Activated CD4-positive, alpha-beta T cell treated with anti-CD3 and anti-CD28 coated beads, Interleukin-2, amount 10 ng/mL, durations not matched to agents 24 days and 14 days (primary cell): ENCODE results near the gene ACTR2. TPM values are rescaled to one million over a fixed set of nuclear protein-coding genes. Genes with fewer than 3 reads are reported as not detected.
"Not testable (repeated sequence)": the region's sequence is repeated elsewhere in the genome, so short reads cannot be mapped to it uniquely, and the experiment has no call there.

ENCODE experiments used
- DNase-seq: peaks from one replicate; pipeline ENCODE4 v3.0.0; 2022
- H3K27ac Mint-ChIP-seq: one replicate; pipeline ENCODE4 v1.8.0; 2022; ENCODE audit warnings: mild to moderate bottlenecking, mixed read lengths
- H3K27me3 Mint-ChIP-seq: one replicate; pipeline ENCODE4 v1.8.0; 2022; ENCODE audit warnings: mixed read lengths
- H3K36me3 Mint-ChIP-seq: one replicate; pipeline ENCODE4 v1.8.0; 2022; ENCODE audit warnings: low read depth, mild to moderate bottlenecking, mixed read lengths
- H3K4me1 Mint-ChIP-seq: one replicate; pipeline ENCODE4 v1.8.0; 2021; ENCODE audit warnings: mixed read lengths
- H3K4me3 Mint-ChIP-seq: one replicate; pipeline ENCODE4 v1.8.0; 2022; ENCODE audit warnings: mild to moderate bottlenecking, moderate library complexity, mixed read lengths
- H3K9me3 Mint-ChIP-seq: one replicate; pipeline ENCODE4 v1.8.0; 2021; ENCODE audit warnings: mixed read lengths
- intact Hi-C: fragments of 100-400 bp; cut with micrococcal nuclease; formaldehyde crosslinking; loops from one replicate; pipeline ENCODE4 v1.15.1; 2023
- total RNA-seq: library from RNA; stranded (reverse); gene quantifications from 2 replicates; pipeline ENCODE4 v1.2.3, GENCODE V29; 2022

ACTR2 gene
- 298 TPM in 2 replicates for total RNA-seq

DNA sequence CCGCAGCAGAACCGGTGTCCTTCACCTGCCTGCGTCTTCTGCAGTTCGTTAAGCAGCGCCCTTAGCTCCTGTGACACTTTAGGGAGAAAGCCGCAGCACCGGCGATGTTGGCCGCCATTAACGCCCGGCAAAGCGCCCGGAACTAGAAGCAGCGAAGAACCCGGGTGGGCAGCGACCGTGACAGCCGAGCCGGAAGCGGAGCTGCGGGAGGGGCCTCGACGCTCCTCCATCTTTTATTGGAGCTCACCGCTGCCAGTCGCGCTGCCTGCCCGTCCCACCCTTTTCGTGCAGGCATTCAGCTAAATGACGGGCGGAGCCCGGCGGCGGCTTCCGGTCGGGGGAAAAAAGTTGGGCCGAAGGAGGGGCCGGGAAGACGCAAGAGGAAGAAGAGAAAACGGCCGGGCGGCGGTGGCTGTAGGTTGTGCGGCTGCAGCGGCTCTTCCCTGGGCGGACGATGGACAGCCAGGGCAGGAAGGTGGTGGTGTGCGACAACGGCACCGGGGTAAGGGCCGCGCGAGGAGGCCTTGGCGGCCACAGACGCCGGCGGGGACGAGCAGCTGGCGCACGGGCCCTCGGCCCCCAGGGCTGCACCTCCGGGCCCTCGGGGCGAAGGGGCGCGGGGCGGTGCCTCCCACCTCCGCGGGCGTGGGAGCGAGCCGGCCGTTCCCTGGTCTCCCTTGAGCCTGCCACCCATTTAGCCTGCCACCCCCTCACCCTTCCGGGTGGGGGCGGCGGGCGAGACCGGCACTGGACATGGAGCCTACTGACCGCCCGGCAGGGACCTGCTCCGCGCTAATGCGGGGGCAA, at the start of gene ACTR2:
Gene ACTR2, plus strand, starts transcription at position 376 of the 807 bp plus-strand sequence. Its CDS starts 79 bp downstream, at position 455.
- Mint-ChIP-seq H3K36me3 (peaks cover 19% of the 10 kb centered on the region), H3K4me1 (peaks cover 28% of the 10 kb centered on the region), H3K4me3 (peak within 1 kb of the TSS; percentile 97), H3K27ac (peak within 1 kb of the TSS; percentile 98), H3K27me3 (peaks cover 1% of the 10 kb centered on the region), H3K9me3 (no peaks in the 10 kb centered on the region)
- DNase-seq = peak; percentile 99
- intact Hi-C loops = loop anchor here (1.0 to 10.0 kb wide), 7 partner anchors 73 to 1639 kb away; partner anchors contain the start of genes AFTPH, CEP68, MDH1 and RAB1A

DNA sequence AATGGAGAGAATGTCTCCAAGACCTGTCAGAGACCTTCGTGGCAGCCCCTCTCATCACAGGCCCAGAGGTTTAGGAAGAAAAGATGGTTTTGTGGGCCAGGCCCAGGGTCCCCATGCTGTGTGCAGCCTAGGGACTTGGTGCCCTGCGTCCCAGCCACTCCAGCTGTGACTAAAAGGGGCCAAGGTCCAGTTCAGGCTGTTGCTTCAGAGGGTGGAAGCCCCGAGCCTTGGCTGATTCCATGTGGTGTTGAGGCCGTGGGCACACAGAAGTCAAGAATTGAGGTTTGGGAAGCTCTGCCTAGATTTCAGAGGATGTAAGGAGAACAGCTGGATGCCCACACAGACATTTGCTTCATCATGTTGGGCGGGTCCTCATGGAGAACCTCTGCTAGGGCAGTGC, 45.1 kb upstream of the ACTR2 start:
- no peaks in the 10 kb centered on the region for H3K9me3 Mint-ChIP-seq
- H3K4me1 Mint-ChIP-seq = peaks cover 8% of the 10 kb centered on the region
- H3K36me3 Mint-ChIP-seq = no peaks in the 10 kb centered on the region
- intact Hi-C loops = no loop called here
- H3K27ac Mint-ChIP-seq = no peak overlapping the region
- peaks cover 16% of the 10 kb centered on the region for H3K27me3 Mint-ChIP-seq
- H3K4me3 Mint-ChIP-seq = no peak overlapping the region
- DNase-seq = no peak

DNA sequence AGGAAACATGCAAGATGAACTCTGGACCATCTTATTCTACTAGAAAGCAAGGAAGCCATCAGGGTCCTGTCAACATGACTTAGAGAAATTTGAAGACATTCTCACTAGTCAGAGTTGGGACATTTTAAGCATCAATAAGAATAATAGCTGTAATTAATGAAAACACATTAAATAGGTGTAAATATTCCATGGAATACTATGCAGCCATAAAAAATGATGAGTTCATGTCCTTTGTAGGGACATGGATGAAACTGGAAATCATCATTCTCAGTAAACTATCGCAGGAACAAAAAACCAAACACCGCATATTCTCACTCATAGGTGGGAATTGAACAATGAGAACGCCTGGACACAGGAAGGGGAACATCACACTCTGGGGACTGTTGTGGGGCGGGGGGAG, 44.2 kb upstream of the ACTR2 start:
- intact Hi-C loops = not testable (repeated sequence)

DNA sequence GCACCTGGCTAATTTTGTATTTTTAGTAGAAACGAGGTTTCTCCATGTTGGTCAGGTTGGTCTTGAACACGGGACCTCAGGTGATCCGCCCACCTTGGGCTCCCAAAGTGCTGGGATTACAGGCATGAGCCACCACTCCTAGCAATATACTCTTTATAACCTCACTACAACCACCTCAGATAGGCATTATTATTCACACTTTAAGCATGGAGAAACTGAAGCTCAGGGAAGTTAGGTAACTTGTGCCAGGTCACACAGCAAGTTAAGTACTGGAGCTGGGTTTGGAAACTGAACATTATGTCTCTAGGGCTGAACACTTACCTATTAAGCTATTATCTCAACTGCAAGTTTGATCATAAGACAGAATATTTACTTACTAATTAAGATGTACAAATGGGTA, 42.6 kb upstream of the ACTR2 start:
- Mint-ChIP-seq H3K9me3 (no peaks in the 10 kb centered on the region), H3K4me1 (peaks cover 9% of the 10 kb centered on the region), H3K4me3 (no peak overlapping the region), H3K36me3 (no peaks in the 10 kb centered on the region), H3K27me3 (peaks cover 21% of the 10 kb centered on the region), H3K27ac (no peak overlapping the region)
- no peak for DNase-seq
- intact Hi-C loops = loop anchor here (5.0 kb wide), 2 partner anchors 268 to 387 kb away; no protein-coding TSS in a partner anchor

More for the DNA sequence above, 44.2 kb upstream of the ACTR2 start:
- not testable (repeated sequence) for H3K4me1 Mint-ChIP-seq, H3K27ac Mint-ChIP-seq, DNase-seq, H3K9me3 Mint-ChIP-seq, H3K4me3 Mint-ChIP-seq, H3K36me3 Mint-ChIP-seq
- H3K27me3 Mint-ChIP-seq = peaks cover 15% of the 10 kb centered on the region

DNA sequence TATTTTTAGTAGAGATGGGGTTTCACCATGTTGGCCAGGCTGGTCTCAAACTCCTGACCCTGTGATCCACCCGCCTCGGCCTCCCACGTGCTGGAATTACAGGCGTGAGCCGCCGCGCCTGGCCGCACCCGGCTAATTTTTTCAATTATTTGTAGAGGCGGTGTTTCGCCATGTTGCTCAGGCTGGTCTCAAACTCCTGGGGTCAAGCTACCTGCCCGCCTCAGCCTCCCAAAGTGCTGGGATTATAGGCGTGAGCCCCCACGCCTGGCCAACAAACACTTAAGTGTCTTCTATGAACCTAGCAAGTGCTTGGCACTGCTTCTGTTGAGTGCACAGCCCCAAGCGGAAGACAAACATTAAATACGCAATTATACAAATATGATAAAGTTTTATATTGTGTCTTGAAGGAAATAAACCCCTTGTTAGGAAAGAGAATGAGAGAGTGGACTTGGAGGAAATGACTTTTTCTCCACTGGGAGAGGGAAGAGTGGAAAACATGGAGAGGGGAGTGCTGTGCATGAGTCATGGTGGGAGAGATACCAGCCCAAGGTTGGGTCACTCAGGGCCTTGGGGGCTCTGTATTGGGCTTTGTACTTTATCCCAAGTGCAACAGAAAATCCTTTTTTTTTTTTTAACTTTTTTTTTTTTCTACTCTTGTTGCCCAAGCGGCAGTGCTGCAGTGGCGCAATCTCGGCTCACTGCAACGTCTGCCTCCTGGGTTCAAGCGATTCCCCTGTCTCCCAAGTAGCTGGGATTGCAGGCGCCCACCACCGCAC, 41.4 kb upstream of the ACTR2 start:
- peaks cover 23% of the 10 kb centered on the region for H3K27me3 Mint-ChIP-seq
- intact Hi-C loops = loop anchor here (5.0 kb wide), 2 partner anchors 269 to 386 kb away; no protein-coding TSS in a partner anchor
- no peaks in the 10 kb centered on the region for H3K36me3 Mint-ChIP-seq
- peaks cover 9% of the 10 kb centered on the region for H3K4me1 Mint-ChIP-seq
- no peak for DNase-seq
- H3K27ac Mint-ChIP-seq = no peak overlapping the region
- no peak overlapping the region for H3K4me3 Mint-ChIP-seq
- H3K9me3 Mint-ChIP-seq = no peaks in the 10 kb centered on the region

DNA sequence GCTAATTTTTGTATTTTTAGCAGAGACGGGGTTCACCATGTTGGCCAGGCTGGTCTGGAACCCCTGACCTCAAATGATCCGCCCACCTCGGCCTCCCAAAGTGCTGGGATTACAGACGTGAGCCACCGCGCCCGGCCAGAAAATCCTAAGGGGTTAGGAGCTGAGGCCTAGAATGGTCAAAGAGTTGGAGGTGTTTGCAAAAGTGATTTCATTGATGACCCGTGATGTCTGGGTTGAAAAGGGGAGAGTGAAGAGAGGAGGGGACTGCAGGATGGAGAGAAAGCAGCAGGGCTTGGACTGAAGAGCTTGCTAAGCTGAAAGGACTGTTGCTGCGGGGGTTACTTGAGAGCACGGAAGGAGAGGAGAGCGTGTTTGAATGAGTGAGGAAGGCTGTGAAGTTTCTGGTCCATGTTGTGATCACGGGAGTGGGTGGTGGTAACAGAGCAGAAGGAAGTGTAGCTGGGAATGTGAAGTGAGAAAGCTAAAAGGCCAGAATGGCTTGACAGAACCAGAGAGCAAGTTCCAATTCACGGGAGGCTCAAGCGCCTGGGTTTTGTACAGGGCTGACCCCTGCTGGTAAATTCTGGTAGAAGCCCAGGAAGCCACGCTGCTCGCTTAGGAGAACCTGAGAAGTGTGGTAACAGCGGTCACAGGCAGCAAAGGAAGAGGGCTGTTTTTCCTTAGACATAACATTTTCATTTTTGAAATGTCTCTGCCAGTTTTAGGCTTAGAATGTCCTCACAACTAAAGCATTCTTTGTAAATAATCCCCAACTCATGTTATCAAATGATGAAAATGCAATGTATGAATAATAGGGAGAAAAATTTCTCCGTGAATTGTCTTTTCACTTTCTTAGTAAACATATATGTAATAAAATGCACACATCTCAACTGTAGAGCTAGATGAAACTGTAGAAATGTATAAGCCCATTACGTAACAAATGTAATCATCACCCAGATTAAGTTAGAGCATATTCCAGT, 40.5 kb upstream of the ACTR2 start:
- H3K9me3 Mint-ChIP-seq = no peaks in the 10 kb centered on the region
- no peak overlapping the region for H3K27ac Mint-ChIP-seq
- intact Hi-C loops = loop anchor here (1.0 to 5.0 kb wide), 3 partner anchors 123 to 385 kb away; no protein-coding TSS in a partner anchor
- H3K4me1 Mint-ChIP-seq = peaks cover 9% of the 10 kb centered on the region
- H3K4me3 Mint-ChIP-seq = no peak overlapping the region
- H3K36me3 Mint-ChIP-seq = no peaks in the 10 kb centered on the region
- H3K27me3 Mint-ChIP-seq = peaks cover 27% of the 10 kb centered on the region
- DNase-seq = peak; percentile 90

DNA sequence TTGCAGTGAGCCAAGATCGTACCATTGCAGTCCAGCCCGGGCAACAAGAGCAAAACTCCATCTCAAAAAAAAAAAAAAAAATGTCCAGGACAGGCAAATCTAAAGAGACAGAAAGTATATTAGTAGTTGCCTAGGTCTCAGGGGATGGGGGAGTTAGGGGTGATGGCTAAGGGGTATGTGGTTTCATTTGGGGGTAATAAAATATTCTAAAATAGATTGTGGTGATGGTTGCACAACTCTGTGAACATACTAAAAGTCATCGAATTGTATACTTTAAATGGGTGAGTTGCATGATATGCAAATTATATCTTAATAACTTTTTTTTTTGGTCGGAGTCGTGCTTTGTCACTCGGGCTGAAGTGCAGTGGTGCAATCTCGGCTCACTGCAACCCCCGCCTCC, 34.2 kb upstream of the ACTR2 start:
- Mint-ChIP-seq H3K4me1 (no peaks in the 10 kb centered on the region), H3K27me3 (peaks cover 32% of the 10 kb centered on the region), H3K36me3 (no peaks in the 10 kb centered on the region), H3K4me3 (no peak overlapping the region), H3K9me3 (no peaks in the 10 kb centered on the region), H3K27ac (no peak overlapping the region)
- no peak for DNase-seq
- intact Hi-C loops = no loop called here

DNA sequence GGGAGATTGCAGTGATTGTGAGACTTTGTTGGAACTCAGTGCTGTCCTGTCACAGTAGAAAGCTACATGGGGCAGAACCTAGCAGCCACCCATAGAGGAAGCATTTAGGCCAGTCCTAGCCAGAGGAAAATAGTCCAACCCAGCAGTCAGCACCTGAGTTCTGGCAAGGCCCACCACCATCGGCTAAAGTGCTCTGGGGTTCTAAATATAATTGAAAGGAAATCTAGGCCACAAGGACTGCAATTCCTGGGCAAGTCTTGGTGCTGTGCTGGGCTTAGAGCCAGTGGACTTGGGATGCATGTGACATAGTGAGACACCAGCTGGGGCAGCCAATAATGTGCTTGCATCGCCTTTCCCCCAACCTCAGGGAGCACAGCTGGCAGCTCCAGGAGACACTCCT, 28.9 kb upstream of the ACTR2 start:
- no peaks in the 10 kb centered on the region for H3K4me1 Mint-ChIP-seq
- H3K4me3 Mint-ChIP-seq = no peak overlapping the region
- intact Hi-C loops = no loop called here
- no peaks in the 10 kb centered on the region for H3K9me3 Mint-ChIP-seq
- no peak overlapping the region for H3K27ac Mint-ChIP-seq
- H3K27me3 Mint-ChIP-seq = peaks cover 20% of the 10 kb centered on the region
- no peak for DNase-seq
- no peaks in the 10 kb centered on the region for H3K36me3 Mint-ChIP-seq

DNA sequence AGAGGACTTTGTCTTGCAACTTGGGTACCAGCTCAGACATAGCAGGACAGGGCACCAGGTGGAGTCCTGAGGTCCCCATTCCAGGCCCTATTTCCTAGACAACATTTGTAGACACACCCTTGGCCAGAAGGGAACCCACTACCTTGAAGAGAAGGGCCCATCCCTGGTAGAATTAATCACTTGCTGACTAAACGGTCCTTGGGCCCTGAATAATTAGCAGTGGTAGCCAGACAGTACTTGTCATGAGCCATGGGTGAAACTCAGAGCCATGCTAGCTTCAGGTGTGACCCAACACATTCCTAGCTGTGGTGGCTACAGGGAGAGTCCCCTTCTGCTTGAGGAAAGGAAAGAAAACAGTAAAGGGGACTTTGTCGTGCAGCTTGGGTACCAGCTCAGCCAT, 28.5 kb upstream of the ACTR2 start:
- DNase-seq = no peak
- H3K27me3 Mint-ChIP-seq = peaks cover 20% of the 10 kb centered on the region
- H3K4me1 Mint-ChIP-seq = no peaks in the 10 kb centered on the region
- intact Hi-C loops = no loop called here
- no peaks in the 10 kb centered on the region for H3K36me3 Mint-ChIP-seq
- no peak overlapping the region for H3K4me3 Mint-ChIP-seq
- no peak overlapping the region for H3K27ac Mint-ChIP-seq
- no peaks in the 10 kb centered on the region for H3K9me3 Mint-ChIP-seq

DNA sequence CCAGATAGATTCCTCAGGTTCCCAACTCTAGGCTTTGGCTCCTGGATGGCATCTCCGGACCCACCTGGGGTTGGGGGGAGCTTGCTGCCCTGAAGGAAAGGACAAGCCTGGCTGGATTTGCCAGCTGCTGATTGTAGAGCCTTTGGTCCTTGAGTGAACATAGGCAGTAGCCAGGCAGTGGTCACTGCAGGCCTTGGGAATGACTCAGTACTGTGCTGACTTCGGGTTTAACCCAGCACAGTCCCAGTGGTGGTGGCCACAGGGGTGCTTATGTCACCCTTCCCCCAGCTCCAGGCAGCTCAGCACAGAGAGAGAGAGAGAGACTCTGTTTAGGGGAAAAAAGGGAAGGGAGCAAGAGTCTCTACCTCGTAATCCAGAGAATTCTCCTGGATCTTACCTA, 27.7 kb upstream of the ACTR2 start:
- no peak for DNase-seq
- Mint-ChIP-seq H3K9me3 (no peaks in the 10 kb centered on the region), H3K4me1 (no peaks in the 10 kb centered on the region), H3K27ac (no peak overlapping the region), H3K27me3 (peaks cover 20% of the 10 kb centered on the region), H3K4me3 (no peak overlapping the region), H3K36me3 (no peaks in the 10 kb centered on the region)
- intact Hi-C loops = no loop called here

DNA sequence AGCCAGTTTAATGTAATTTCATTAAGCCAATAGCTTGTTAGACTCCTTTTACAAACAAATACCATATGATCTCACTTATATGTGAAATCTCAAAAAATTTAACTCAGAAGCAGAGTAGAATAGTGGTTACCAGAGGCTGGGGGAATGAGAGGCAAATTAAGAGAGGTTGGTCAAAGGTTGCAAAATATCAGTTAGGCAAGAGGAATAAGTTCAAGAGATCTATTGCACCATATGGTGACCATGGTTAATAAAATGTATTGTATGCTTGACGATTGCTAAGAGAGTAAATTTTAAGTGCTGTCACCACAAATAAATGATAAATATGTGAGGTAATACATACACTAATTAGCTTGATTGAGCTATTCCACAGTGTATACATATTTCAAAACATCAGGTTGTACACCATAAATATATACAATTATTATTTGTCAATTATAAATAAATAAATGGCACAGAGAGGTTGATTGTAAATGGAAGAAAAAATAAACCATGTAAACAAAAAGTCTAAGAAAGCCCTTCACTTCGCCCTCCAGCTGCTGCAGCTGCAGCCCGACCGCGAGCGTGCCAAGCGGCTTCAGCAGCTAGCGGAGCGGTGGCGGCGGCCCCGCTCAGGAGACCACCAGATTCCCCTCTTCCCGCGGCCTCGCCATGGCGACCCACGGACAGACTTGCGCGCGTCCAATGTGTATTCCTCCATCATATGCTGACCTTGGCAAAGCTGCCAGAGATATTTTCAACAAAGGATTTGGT, 23.0 kb upstream of the ACTR2 start:
- Mint-ChIP-seq H3K9me3 (no peaks in the 10 kb centered on the region), H3K4me1 (no peaks in the 10 kb centered on the region), H3K4me3 (no peak overlapping the region), H3K36me3 (no peaks in the 10 kb centered on the region), H3K27ac (no peak overlapping the region), H3K27me3 (peaks cover 12% of the 10 kb centered on the region)
- intact Hi-C loops = no loop called here
- peak; percentile 63 for DNase-seq

DNA sequence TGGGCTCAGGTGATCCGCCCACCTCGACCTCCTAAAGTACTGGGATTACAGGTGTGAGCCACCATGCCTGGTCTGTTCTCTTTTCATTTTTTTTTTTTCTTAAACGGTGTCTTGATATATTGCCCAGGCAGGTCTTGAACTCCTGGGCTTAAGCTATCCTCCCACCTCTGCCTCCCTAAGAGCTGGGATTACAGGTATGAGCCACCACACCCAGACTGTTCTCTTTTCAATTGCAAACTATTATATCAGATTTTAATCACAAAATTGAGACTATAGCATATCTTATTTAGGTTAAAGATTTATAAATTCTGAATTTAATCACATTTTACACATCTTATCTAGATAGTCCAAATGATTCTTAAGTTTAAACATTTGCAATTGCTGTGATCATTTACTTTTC, 15.5 kb upstream of the ACTR2 start:
- Mint-ChIP-seq H3K36me3 (no peaks in the 10 kb centered on the region), H3K4me3 (no peak overlapping the region), H3K9me3 (no peaks in the 10 kb centered on the region), H3K27ac (no peak overlapping the region), H3K27me3 (no peaks in the 10 kb centered on the region), H3K4me1 (peaks cover 7% of the 10 kb centered on the region)
- no peak for DNase-seq
- intact Hi-C loops = no loop called here

DNA sequence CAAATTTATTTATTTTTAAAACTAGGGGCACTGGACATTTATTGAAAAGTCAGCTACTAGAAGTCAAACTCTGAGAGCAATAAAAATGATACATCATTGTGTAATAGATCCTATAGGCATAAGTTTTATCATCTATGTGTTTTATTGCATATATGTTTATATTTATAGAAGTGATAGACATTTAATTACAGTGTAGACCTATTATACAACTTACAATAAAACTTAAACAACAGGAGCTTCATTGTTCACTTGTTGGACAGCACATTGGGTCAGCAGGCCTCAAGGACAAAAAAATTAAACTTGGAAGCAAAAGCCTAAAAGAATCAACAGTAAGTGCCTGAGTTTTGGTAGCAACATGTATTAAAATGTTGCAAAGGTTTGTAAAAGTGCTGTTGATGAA, 15.0 kb upstream of the ACTR2 start:
- H3K27me3 Mint-ChIP-seq = no peaks in the 10 kb centered on the region
- intact Hi-C loops = no loop called here
- no peak overlapping the region for H3K4me3 Mint-ChIP-seq
- no peaks in the 10 kb centered on the region for H3K9me3 Mint-ChIP-seq
- H3K36me3 Mint-ChIP-seq = no peaks in the 10 kb centered on the region
- DNase-seq = no peak
- H3K4me1 Mint-ChIP-seq = peaks cover 7% of the 10 kb centered on the region
- no peak overlapping the region for H3K27ac Mint-ChIP-seq
